KOPT-K1 (cell line): ENCODE results near the gene FAXDC2.
A peak's percentile ranks its signal among the peaks of the same experiment; 100 is the strongest.
"Not testable (repeated sequence)": the region's sequence is repeated elsewhere in the genome, so short reads cannot be mapped to it uniquely, and the experiment has no call there.

Experiments used
- H3K27ac ChIP-seq: fragments of 200-600 bp; sonication (generic); 2 replicates; pipeline ENCODE4 v1.5.1; 2016; ENCODE audit warnings: antibody characterized with exemption, mild to moderate bottlenecking, low read depth, low read length; ENCODE audit not compliant: poor library complexity, severe bottlenecking
- H3K36me3 ChIP-seq: fragments of 200-600 bp; sonication (generic); 2 replicates; pipeline ENCODE4 v1.5.1; 2017; ENCODE audit warnings: antibody characterized with exemption, mild to moderate bottlenecking, low read length, moderate library complexity; ENCODE audit not compliant: insufficient read depth
- H3K9me3 ChIP-seq: fragments of 200-600 bp; sonication (generic); 2 replicates; pipeline ENCODE4 v1.5.1; 2017; ENCODE audit warnings: antibody characterized with exemption, low read length, mild to moderate bottlenecking; ENCODE audit not compliant: insufficient read depth, poor library complexity, severe bottlenecking

The FAXDC2 gene

DNA sequence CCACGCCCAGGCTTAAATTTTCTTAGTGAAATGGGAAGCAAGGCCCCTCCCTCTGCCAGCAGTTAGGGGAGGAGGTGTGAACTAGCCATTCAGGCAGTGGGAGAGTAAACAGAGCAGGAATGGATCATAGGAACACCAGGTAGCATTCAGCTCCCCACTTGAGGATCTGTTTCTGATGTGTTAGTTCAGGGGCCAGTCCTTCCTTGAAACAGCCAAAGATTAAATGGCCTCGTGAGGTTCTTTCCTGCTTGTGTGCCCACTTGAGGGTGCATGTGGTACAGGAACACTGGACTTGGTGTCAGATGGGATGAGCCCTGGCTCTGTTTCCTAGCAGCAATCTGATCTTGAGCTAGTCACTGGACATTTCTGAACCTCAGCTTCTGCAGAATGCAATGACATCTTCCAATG is 21.2 kb downstream of the FAXDC2 start:
- Histone ChIP-seq H3K27ac (peak overlapping the region; percentile 11), H3K9me3 (no peaks in the 10 kb centered on the region)

GRCh38 chr5:154824070-154824469 is 26.3 kb downstream of the FAXDC2 start:
- Histone ChIP-seq H3K9me3 (no peaks in the 10 kb centered on the region), H3K36me3 (peaks cover 73% of the 10 kb centered on the region), H3K27ac (no peak overlapping the region)

More for the DNA sequence above, 21.2 kb downstream of the FAXDC2 start:
- peaks cover 64% of the 10 kb centered on the region for H3K36me3 ChIP-seq

DNA sequence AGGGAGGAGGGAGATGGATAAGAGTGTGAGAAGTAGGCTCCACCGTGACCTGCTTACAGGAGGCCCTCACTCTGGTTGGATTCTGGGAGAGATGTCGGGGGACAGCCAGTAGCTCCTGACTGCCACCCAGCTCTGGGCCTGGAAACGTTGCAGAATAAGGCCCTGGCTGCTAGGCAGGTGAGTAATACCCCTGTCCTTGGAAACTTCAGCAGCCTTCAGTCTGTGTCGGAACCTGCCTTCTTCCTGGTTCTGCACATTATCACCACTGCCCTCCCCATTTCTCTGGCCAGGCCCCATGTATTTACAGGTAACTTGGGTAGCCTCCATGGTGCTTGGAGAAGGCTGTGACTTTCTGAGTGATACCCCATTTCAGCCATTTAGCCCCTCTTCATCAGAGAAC is 26.8 kb downstream of the FAXDC2 start:
- no peaks in the 10 kb centered on the region for H3K9me3 ChIP-seq
- peaks cover 75% of the 10 kb centered on the region for H3K36me3 ChIP-seq
- no peak overlapping the region for H3K27ac ChIP-seq

DNA sequence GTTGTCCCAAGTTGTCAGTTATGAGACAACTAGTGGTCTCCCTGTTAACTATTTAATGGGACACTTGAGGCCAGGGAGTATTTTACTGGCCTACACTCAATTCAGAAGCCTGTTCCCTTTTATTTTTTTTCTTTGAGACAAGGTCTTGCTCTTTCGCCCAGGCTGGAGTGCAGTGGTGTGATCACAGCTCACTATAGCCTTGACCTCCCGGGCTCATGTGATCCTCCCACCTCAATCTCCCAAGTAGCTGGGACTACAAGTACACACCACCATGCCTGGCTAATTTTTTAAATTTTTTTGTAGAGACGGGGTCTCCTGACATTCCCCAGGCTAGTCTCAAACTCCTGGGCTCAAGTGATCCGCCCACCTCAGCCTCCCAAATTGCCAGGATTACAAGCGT is 27.5 kb downstream of the FAXDC2 start:
- H3K9me3 ChIP-seq, H3K27ac ChIP-seq: not testable (repeated sequence)
- peaks cover 75% of the 10 kb centered on the region for H3K36me3 ChIP-seq

DNA sequence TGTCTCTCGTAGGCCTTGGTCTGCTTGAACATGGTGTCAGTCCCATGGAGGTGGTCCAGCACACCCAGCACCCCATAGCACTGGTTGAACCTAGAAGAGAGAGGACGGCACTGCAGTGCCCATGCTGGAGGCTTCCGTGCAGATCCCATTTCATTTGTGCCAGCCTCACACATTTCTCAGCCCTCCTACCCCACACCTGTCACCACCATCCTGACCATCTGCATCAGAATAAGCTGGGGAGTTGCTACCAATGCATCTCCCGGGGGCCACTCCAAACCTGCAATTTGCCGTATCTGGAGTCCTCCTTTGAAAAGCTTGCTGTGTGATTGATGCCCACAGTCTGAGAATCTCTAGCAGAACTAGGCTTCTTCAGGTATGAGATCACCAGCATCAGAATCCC is 30.0 kb downstream of the FAXDC2 start:
- H3K9me3 ChIP-seq, result no peaks in the 10 kb centered on the region
- H3K27ac ChIP-seq, result no peak overlapping the region
- H3K36me3 ChIP-seq, result peaks cover 90% of the 10 kb centered on the region

GRCh38 chr5:154819546-154819945 is 30.9 kb downstream of the FAXDC2 start:
- H3K27ac ChIP-seq, result no peak overlapping the region

DNA sequence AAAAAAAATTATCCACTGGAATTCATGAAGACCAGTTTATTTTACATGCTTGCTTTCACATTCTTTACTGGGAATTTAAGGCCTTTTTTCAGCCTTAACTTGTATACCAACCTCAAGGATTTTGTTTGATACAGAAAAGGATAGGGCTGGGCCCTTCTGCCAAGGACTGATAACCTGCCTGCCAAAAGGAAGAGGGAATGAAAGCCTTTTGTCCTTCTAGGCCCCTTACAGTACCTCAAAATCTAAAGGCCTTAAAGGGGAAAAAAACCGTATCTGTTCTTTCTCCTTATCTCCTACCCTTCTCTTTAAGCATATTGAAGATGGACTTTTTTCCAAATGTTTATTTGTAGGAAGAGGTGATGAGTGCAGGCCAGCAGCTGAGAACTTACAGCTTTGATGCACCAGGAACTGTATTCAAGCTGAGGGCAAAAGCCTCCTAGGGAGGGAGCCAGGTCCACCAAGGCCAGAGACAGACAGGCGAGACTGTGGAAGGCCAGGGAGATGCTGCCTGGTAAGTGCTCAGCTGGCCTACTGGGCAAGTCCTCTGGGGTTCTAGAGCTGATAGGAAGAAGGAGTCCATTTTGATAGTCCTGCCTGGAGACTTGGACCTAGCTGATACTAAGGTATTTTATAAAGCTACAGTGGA is 31.8 kb downstream of the FAXDC2 start:
- no peaks in the 10 kb centered on the region for H3K9me3 ChIP-seq
- no peak overlapping the region for H3K27ac ChIP-seq
- peaks cover 96% of the 10 kb centered on the region for H3K36me3 ChIP-seq

More at GRCh38 chr5:154819546-154819945, 30.9 kb downstream of the FAXDC2 start:
- Histone ChIP-seq H3K36me3 (peaks cover 96% of the 10 kb centered on the region), H3K9me3 (no peaks in the 10 kb centered on the region)

DNA sequence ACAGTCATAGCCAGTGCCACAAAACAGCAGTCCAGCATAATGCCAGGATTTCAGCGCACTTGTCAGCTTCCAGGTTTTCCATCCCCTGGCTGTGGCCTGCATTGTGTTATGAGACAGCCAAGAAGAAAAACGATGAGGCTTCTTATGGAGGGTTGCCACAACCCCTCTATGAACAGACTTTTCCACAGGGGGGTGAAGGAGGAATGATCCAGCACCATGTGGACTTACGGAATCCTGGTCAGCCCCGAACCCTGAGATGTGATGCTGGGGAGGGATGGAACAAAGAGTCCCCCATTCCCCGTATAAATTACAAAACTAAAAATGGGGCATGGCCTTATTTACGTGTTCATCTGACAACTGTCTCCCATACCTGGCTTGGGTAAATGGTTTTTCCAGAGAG is 32.6 kb downstream of the FAXDC2 start:
- no peaks in the 10 kb centered on the region for H3K9me3 ChIP-seq
- H3K36me3 ChIP-seq, result peaks cover 98% of the 10 kb centered on the region
- H3K27ac ChIP-seq, result no peak overlapping the region

GRCh38 chr5:154816891-154817492 is 33.4 kb downstream of the FAXDC2 start:
- Histone ChIP-seq H3K9me3 (no peaks in the 10 kb centered on the region), H3K27ac (no peak overlapping the region), H3K36me3 (peaks cover 96% of the 10 kb centered on the region)

DNA sequence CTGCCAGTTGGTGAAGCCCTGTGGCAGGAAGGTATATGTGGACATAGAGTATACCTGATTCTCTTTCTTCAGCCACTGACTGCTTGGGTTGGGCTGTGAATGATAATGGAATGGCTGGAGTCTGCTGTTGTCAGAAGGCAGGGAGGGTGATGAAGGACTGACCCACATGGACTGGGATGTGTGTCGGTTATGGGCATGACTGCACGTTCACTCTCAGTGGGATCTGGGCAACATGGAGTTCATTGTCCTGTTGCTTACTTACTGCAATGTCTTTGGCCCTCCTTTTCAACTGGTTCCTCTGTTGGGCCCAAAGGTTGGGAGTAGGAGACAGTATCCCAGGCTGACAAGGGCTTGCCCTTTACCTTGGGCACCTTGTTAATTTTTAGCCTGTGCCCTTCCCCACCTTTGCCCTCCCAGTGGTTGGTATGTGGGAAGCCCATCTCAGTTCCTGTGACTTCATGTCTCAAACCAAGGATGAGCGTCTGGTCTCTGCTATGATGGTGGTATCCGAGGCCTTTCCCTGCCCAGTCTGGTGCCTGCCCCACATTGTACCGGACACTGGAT is 34.6 kb downstream of the FAXDC2 start:
- peaks cover 99% of the 10 kb centered on the region for H3K36me3 ChIP-seq
- H3K27ac ChIP-seq, result no peak overlapping the region
- H3K9me3 ChIP-seq, result no peaks in the 10 kb centered on the region

- no peak overlapping the region for H3K27ac ChIP-seq
- peaks cover 99% of the 10 kb centered on the region for H3K36me3 ChIP-seq
- H3K9me3 ChIP-seq, result no peaks in the 10 kb centered on the region
These were observed 35.4 kb downstream of the FAXDC2 start for GRCh38 chr5:154815025-154815424.

DNA sequence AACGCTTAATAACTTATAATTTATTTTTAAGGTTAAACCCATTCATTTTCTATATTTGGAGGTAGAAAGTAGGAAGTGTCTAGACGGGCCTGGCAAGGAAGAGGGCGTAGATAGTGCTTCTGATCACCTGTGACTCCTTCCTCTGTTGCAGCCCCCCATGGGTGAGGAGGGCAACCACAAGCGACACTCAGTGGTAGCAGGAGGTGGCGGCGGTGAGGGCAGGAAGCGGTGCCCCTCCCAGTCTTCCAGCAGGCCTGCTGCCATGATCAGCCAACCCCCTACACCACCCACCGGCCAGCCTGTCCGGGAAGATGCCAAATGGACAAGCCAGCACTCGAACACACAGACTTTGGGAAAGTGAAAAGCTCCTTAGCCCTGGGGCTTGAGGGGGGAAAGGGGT is 36.7 kb downstream of the FAXDC2 start:
- Histone ChIP-seq H3K36me3 (peaks cover 99% of the 10 kb centered on the region), H3K27ac (peak overlapping the region; percentile 22), H3K9me3 (no peaks in the 10 kb centered on the region)

DNA sequence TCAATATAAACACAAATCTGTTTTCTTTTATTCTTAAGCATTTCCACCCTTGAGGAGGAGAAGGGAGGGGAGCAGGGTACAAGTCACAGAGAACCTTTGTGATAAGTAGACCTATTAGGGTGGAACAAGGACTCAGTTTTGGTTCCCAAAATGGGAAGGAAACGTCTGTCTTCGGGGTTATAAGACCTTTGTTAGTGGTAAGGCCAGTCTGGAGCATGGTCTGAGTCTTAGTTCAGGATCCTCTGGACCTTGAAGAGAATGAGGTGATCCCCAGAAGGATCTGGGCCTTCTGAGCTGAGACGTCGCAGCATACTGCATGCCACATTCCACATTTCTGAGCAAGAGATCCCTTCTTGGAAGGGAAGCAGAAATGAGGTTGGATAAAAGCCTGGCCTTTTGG is 37.2 kb downstream of the FAXDC2 start:
- no peaks in the 10 kb centered on the region for H3K9me3 ChIP-seq
- peaks cover 99% of the 10 kb centered on the region for H3K36me3 ChIP-seq
- peak overlapping the region; percentile 12 for H3K27ac ChIP-seq

DNA sequence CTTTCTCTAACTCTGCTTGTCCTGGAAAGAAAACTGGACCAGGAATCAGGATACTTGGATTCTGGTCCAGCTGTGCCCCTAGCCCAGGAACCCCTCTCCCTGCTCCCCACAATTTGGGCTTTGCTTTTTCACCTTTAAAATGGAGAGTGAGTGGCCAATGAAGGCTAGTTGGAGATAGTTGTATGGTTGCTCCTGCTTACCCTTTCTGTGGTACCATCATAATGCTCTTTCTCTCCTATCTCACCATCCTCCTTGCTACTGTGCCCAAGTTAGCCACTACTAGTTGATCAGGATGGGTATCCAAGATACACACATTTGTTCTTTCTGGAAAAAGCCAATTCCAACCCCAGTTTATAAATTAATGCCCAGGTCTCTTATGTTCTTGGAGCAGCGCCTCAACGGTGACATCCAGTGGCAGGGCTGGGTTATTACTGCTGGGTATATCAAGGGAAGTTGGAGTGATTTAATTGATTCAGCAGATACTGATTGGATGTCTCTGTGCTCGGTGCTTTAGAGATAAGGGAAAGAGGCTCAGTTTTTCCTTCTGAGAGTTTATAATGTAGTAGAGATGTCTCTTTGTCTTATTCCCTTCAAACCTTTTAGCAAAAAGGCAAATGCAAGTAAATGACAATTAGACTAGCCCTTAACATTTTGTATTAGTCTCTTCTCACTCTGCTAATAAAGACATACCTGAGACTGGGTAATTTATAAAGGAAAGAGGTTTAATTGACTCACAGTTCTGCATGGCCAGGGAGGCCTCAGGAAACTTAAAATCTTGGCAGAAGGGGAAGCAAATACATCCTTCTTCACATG is 38.5 kb downstream of the FAXDC2 start:
- H3K27ac ChIP-seq, result no peak overlapping the region

GRCh38 chr5:154811239-154811638 is 39.2 kb downstream of the FAXDC2 start:
- Histone ChIP-seq H3K9me3 (no peaks in the 10 kb centered on the region), H3K27ac (no peak overlapping the region), H3K36me3 (peaks cover 98% of the 10 kb centered on the region)

More for the DNA sequence above, 38.5 kb downstream of the FAXDC2 start:
- H3K9me3 ChIP-seq, result no peaks in the 10 kb centered on the region
- peaks cover 98% of the 10 kb centered on the region for H3K36me3 ChIP-seq
